Activated T-cell treated with anti-CD3 and anti-CD28 coated beads for 1 hour (primary cell): ENCODE results near the gene SLC35E2B.
"Not testable (repeated sequence)": the region's sequence is repeated elsewhere in the genome, so short reads cannot be mapped to it uniquely, and the experiment has no call there.

Experiments
- DNase-seq: peaks from one replicate; pipeline ENCODE4 v3.0.0-alpha.2; 2020; ENCODE audit warnings: low read depth

The SLC35E2B gene

DNA sequence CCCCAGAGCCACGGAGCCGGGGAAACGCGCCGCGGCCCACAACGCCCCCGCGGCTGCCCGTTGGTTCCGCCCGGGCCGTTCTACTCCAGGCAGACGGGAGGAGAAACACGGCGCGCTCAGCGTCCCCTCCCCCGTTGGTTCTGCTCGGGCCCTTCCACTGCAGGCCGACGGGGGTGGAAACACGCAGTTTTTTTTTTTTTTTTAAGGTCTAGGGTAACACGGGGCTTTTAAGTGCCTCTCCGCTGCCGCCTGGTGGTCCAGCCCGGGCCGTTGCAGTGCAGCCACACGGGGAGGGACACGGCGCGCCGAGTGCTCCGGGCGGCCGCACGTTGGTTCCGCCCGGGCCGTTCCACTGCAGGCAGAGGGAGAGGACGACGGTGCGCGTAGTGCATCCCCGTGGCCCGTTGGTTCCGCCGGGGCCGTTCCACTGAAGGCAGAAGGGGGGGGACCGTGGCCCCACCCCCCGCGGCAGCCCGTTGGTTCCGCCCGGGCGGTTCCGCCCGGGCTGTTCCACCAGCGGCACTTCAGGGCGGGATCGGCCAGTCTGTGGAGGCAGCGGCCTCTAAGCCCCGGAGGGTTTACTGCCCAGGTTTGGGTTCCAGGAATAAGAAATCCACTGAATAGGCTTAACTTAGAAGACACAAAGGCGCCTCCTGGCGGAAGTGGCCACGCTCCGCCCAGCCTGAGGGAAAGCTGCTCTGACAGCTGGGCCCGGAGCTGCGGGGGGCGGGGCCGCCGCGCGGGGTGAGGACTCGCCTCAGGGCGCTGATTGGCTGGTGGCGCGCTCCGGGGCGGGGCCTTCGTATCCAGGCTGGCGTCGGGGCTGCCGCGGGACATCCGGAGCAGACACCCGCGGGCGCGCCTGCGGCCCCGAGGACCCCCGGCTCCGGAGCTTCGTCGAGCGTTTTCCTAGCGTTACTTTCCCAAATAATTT is at the start of gene SLC35E2B:
SLC35E2B (minus strand) TSS at position 82 of the 934 bp plus-strand sequence. CDS start 16,096 bp downstream, outside the sequence.
- peak; percentile 92 for DNase-seq

DNA sequence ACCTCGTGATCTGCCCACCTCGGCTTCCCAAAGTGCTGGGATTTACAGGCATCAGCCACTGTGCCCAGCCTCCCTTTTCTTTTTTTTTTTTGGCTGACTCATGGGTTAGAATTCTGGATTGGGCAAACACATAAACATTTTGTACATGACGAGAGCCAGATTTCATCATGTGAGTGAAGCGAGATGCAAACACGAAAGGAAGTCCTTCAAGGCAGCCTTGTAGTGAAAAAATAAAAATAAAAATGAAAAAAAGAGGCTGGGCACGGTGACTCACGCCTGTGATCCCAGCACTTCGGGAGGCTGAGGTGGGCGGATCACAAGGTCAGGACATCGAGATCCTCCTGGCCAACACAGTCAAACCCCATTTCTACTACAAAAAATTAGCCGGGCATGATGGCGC is 48.4 kb upstream of the SLC35E2B start:
- not testable (repeated sequence) for DNase-seq

DNA sequence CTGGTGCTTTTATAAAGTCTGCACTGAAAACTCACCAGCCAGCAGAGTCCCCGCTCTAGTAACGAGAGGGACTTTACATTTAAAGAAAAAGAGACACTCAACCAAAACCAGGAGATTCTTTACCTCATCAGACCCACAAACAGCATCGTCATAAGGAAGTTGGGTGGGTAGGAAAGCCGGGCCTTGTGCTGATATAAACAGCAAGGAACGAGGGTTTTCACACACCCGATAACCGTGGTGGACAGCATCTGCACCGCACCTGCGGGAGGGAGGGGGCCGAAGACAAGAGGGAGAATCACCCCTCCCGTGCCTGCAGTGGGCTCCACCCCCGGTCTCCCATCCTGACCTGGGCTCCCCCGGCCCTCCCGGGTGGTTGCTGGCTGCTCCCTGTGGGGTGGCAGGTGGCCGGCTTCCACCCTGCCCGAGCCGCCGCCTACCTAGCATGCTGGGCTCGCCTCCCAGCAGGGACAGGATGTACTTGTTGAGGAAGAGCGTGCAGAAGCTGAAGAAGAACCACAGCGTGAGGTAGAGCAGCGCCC is 46.3 kb upstream of the SLC35E2B start:
- DNase-seq, result not testable (repeated sequence)

DNA sequence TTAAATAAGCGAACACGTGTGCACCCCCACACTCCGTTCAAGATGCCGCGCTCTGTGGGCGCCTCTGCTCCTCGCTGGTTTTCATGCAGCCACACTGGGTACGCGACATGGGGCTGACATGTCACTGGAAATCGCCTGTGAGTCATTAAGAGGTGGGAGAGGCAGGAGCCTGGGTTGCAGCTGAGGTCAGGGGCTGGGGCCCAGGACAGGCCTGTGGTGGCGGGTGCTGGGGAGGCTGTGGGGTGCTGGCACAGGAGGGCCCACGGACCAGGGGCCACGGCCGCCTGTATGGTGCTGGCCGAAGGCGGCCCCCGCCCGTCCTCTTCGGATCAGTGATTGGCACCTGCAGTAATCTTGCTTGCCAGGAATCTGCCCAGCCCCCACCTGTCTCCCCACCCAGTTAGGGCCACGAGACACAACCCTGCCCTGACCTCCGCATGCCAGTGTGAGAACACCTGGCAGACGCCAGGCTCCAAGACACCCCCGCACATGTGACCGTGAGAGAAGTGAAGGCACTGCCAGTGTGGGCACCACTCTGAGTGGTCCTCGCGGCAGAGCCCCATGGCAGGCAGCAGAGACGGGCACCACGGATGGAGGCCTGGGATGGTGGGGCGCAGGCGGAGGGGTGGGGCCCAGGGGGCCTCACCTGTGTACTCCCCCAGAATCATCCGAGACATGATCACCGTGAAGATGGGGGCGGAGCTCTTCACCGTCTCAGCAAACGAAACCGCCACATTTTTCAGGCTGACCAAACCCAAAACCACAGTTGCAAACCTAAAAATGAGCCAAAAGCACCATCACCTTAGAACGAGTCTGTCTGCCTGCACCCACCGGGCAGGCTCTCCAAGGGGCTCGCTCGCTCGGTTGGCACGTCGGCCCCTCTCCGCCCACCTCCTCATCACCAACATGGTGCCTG is 45.3 kb upstream of the SLC35E2B start:
- not testable (repeated sequence) for DNase-seq

DNA sequence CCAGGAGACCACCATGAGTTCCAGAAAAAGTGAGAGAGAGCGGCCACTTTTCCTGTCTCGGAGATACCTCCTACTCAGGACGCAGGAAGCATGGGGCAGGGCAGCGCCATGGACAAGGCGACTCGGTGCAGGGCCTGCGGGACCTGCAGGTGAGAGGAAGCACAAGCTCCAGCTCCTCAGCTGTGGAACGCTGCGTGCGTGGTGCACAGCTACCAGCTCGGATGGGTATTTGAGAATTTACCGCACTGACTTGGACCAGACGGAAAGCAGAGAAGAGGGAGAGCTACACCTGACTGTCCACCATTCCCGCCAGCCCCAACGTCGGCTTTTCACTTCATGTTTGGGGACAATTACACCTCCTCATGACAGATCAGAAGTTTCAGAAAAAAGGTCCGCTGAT is 39.8 kb upstream of the SLC35E2B start:
- no peak for DNase-seq

DNA sequence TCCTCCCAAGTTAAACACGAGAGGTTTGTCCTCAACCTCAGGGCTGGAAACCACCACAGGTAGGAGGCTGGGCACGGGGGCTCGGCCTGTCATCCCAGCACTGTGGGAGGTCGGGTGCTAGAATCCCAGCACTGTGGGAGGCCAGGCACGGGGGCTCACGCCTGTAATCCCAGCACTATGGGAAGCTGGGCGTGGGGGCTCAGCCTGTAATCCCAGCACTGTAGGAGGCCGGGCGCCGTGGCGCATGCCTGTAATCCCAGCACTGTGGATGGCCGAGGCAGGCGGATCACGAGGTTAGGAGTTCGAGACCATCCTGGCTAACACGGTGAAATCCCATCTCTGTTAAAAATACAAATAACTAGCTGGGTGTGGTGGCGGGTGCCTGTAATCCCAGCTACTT is 38.3 kb upstream of the SLC35E2B start:
- DNase-seq, result no peak

DNA sequence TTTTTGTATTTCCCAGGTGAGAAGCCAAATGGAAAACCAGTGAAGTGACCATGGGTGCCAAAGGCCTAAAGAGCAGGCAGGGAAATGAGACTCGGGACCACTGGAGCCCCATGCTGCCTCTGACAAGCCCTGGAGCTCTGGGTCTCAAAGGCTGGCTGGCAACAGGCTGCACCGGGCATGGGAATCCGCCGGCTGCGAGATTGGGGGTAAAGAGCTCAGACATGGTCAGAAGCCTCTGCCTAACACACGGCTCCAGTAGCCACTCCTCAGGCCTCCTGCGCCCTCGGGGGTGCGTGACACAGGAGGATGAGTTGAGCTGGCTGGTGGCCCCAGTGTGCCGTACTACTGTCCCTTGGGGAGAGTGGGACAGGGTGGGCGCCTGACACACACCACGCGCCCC is 37.6 kb upstream of the SLC35E2B start:
- not testable (repeated sequence) for DNase-seq

DNA sequence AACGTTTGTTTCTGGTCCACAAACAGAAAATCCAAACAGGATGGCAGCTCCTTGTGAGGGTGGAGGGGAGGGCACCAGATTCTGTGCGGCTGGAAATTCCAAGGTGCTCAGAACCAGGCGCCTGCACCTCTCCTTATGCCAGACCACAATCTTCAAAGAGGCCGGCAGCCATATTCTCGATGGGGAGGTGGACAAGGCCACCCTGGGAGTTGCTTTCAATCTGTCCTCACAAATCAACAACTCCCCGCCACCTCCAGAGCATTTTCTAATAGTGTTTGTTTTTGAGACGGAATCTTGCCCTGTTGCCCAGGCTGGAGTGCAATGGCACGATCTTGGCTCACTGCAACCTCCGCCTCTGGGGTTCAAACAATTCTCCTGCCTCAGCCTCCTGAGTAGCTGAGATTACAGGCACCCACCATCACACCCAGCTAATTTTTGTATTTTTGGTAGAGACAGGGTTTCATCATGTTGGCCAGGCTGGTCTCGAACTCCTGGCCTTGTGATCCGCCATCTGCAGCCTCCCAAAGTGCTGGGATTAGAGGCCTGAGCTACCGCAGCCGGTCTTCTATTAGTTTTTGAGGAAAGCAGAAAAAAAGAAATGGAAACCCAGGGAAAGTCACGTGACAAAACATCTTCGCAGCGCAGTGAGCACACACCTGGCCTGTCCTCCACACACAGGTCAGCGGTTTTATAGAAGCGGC is 36.7 kb upstream of the SLC35E2B start:
- not testable (repeated sequence) for DNase-seq

DNA sequence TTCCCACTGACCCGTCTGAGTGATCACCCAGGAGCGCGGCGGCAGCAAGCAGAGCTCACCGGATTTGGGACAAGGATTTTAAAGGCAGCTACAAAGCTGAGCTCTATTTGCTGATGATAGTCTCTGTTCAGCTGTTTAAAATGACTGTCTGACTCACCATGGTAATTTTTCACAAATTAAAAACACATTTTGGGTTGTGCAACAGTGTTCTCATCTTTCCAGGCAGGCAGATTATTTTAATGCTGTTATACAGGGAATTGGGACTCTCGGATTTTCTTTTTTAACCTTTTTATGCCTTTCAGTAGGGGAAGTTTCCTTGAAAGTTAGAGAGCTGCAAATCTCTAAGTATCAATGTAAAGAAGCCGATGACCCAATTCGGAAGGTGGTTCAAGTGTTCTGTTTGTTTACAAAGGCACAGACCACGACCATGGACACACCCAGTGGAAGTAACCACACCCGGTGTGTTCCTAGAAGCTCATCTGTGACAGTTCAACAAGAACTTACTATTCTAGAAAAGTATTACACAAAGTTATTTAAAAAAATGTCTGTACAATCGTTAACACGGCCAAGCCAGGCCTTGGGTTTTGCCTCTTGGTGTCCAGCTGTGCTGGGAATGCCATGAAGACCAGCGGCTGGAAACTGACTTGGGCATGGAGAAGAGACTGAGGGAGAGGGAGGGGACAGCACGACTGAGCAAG is 35.9 kb upstream of the SLC35E2B start:
- peak; percentile 17 for DNase-seq

DNA sequence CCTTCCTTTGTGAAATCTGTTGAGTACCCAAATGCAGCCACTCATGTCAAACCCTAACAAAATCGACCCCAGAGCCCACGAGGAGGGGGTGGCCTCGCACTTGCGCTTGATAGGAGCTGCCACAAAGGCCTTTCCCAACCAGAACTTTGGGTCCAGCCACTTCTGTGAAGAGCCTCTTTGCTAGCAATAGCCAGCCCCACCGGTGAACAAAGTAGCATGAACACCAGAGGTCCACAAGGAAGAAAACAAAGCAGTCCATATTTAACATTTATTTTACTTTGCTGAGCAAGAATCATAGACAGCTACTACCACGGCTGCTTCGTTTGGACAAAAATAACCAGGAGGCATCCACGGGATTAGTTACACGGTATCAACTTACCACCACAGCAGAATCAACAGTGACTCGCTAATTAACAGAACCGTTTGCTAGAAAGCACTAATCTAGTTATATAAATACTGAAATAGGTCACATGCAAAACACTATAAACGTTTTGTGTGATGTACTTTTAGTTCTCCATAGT is 34.6 kb upstream of the SLC35E2B start:
- DNase-seq, result not testable (repeated sequence)

DNA sequence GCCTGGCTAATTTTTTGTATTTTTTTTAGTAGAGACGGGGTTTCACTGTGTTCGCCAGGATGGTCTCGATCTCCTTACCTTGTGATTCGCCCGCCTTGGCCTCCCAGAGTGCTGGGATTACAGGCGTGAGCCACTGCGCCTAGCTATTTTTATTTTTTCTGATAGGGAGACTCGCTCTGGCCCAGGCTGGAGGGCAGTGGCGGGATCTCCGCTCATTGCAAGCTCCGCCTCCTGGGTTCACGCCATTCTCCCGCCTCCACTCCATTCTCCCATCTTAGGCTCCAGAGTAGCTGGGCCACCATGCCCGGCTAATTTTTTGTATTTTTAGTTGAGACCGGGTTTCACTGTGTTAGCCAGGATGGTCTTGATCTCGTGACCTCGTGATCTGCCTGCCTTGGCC is 33.5 kb upstream of the SLC35E2B start:
- DNase-seq, result not testable (repeated sequence)

DNA sequence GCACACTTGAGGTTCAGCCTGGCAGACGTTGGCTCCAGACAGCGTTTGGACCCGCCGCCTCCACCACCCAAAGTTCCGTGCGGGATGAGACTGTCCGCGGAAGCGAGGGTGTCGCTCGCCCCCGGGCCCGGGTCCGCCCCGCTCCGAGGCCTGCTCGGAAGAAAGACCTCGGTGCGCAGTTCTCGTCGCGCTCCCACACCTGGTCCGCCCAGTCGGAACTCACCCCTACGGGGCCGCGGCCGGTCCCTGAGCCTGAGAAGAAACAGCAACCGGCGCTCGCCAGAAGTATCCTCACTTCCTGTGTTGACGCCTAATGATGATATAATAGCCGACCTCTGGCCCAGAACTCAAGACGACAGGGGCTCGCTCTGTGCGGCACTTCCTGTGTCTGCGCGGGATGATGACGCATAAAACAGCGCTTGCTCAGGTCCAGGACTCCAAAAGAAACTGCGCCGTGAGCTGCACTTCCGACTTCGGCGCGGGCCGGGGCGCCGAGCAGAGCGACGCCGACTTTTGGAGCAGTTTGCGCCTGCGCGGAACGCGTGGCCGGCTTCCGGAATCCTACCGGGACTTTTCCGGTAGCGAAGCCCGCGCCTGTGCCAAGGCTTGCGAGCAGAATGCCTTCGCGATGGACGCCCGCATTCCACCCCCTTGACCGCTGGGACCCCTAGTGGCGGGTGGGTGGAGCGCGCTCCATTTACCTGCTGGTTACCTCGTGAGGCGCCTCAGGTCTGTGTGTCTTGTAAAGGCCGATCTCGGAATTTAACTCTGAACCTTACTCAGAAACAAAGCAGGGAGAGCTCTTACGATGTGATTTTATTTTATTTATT is 31.7 kb upstream of the SLC35E2B start, which contains the start of gene CDK11A:
CDK11A (minus strand) TSS at position 323 of the 830 bp plus-strand sequence. CDS start 1,539 bp downstream, outside the sequence.
- DNase-seq, result peak; percentile 96

DNA sequence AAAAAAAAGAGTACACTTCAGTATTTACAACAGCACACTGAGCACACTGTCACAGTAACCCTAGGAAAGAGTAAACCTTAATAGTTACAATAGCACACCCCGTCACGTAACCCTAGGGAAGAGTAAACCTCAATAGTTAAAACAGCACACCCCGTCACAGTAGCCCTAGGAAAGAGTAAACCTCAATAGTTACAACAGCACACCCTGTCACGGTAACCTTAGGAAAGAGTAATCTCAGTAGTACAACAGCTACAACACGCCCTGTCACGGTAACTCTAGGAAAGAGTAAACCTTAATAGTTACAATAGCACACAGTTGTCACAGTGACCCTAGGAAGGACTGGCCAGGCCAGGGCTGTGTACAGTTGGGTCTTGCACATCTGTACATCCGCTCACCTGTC is 28.6 kb upstream of the SLC35E2B start:
- DNase-seq, result no peak

DNA sequence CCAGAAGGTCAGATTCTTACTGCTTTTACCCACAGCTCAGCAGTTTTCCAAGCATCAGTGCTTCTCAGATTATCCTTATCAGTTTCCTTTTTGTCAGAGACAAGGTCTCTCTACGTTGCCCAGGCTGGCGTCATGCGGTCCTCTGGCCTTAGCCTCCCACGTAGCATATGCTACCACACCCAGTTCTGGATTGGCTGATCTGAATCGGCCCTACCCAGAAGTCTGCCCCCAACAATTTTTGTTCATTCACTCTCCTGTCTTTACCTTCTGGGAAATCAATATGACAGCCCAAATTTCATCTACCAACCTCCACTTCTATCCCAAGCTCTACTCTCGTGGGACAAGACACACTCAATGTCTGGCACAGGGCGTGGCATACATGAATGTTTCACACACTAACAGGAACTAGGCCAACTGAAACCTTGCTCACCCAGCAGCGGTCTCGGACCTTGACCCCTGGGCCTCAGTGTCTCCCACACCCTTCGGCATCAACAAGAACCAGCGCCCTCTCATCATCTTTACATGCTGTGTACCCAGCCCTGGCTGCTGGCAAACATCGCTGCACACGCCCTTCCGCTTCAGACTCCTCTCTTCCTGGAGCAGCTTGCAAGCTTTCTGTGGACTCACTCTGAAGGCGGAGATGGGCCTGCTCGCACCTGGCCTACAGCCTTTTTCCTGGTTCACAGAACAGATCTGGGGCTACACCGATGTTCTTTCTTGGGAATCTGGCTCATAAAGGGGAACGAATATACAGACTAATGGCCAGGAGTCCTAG is 22.7 kb upstream of the SLC35E2B start:
- not testable (repeated sequence) for DNase-seq

DNA sequence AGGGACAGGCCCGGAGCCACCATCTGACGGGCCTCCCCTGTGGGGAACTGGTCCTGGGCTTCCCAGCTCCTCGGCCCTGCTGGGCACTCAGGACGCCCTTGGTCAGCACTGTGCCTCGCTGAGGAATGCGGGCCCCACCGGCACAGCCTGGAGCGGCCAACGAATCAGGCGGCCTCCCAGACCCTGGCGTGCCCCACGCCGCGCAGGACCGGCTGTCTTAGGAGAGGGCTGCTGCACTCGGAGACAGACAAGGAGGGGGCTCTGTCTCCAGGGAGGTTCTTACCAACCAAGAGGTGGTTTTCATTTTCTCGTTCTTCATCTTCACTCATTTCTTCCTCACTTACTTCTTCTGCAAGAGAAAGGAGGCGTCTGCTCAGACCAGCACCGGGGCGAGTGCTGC is 15.3 kb upstream of the SLC35E2B start:
- DNase-seq, result not testable (repeated sequence)

DNA sequence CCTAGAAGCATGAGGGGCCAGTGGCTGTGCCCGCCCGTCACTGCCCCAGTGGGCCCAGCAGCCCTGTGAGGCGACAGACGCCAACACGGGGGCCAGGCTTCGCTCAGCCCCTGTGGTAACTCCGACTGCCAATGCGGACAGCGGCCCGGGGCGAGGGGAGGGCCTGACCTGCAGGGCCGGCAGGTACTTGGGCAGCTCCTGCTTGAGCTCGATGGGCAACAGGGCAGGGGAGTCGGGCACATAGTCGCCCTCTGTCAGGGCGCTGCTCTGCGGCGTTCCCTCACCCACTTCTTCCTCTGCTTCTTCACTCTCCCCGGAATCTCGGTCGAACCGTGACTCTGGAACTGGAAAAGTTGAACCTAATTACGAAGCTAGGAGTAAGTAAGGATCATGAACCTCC is 14.6 kb upstream of the SLC35E2B start:
- not testable (repeated sequence) for DNase-seq

DNA sequence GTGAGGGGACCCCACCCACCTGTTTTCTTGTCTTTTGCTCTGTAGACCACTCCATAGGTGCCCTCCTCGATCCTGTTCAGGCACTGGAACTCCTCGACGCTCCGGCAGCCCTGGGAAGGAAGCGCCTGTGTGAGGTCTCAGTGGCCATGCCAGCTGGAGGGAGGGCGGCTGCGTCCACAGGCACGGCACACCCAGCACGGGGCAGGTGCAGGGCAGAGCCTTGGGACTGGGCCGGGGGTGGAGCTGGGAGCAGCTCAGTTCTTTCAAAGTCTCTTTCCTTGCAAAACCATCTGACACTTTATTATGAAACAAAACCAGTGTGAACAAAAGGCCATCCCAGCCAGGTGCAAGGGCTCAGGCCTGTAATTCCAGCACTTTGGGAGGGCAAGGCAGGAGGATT is 13.0 kb upstream of the SLC35E2B start:
- not testable (repeated sequence) for DNase-seq

DNA sequence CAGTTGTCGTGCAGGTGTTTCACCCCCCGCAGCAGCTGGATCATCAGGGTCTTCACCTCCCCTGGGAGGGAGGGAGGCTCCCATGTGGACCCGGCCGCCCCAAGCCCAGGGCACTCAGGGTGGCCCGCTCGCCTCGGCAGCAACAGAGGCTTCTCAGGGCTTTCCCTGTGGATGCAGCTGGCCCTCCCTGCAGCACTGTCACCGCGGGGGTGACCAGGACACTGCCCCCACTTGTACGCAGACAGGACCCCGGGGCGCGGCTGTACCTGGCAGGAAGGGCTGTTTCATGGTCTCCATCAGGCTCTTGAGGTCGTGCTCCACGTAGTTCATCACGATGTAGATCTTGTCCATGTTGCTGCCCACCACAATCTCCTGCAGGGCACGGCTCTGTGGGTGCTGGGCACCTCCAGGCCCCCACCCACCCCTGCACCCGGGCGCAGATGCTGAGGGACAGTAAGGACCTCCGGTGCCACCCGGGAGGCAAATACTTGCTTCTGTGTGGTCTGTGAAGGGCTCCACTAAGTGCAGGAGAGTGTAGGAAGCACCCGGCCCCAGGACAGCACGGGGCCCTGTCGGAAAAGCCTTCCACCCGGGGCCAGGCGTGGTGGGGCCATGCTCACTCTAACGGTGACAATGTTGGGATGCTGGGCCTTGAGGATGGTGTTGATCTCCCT is 11.8 kb upstream of the SLC35E2B start:
- not testable (repeated sequence) for DNase-seq
